HCT116 (cell line): ENCODE results near the gene BORCS5. TPM values are rescaled to one million over a fixed set of nuclear protein-coding genes. Genes with fewer than 3 reads are reported as not detected.

Experiments
- ATAC-seq: fragments of 200-7000 bp; cut with Tn5 transposase; 2 replicates; pipeline ENCODE4 v1.9.1; 2020; ENCODE audit warnings: mild to moderate bottlenecking, moderate library complexity
- BruUV-seq: library from RNA; stranded (reverse); fragments of 400-500 nt; replicated peaks from 2 replicates; lab custom pipeline; 2021; lab: Mats Ljungman, UMichigan
- CTCF ChIA-PET: fragments of 300-600 bp; sonication (Branson Sonifier 250); formaldehyde crosslinking; loops from one replicate; lab custom pipeline; 2021; ENCODE audit warnings: antibody characterized with exemption; lab: Charles Lee
- POLR2A ChIA-PET: fragments of 300-600, 350-600 bp; sonication (Branson Sonifier 250); formaldehyde crosslinking; loops from one replicate; lab custom pipeline; 2021; ENCODE audit warnings: antibody characterized with exemption; lab: Charles Lee
- RAD21 ChIA-PET, 2 experiments: fragments of 300-600 bp; sonication (Branson Sonifier 250); formaldehyde crosslinking; loops; one replicate each; lab custom pipeline; 2023; ENCODE audit warnings: low total read pairs in 2 of 2; ENCODE audit not compliant: uncharacterized antibody in 2 of 2, unreplicated experiment in 2 of 2, low non-redundant PET in 1 of 2; lab: Charles Lee
- DNase-seq: peaks from one replicate; pipeline ENCODE4 v3.0.0-alpha.2; 2010; ENCODE audit warnings: low read depth, low spot score
- H2AFZ ChIP-seq: fragments of 200-600 bp; shearing (Covaris generic), sonication (generic); 2 replicates; pipeline ENCODE4 v1.6.1; 2017; ENCODE audit warnings: low read depth, mixed run types, mixed read lengths, antibody characterized with exemption, low read length; ENCODE audit not compliant: poor library complexity, severe bottlenecking
- H3K27ac ChIP-seq: 2 replicates; pipeline ENCODE4 v1.5.1; 2012; ENCODE audit warnings: low read depth, low read length
- H3K27me3 ChIP-seq: fragments of 200-600 bp; sonication (generic); 2 replicates; pipeline ENCODE4 v1.6.1; 2016; ENCODE audit warnings: mixed run types, low read length, mixed read lengths; ENCODE audit not compliant: insufficient read depth
- H3K36me3 ChIP-seq, 2 experiments: fragments of 200-500 bp in 1 of 2; fragments of 200-600 bp in 1 of 2; sonication (Bioruptor generic) in 1 of 2; sonication (generic) in 1 of 2; 2 replicates each; pipeline versions ENCODE4 v1.5.1 to v1.6.1; 2014 to 2016; ENCODE audit warnings: low read length in 2 of 2, inconsistent platforms in 1 of 2, mixed read lengths in 1 of 2, mixed run types in 1 of 2; ENCODE audit not compliant: insufficient read depth in 2 of 2, control insufficient read depth in 1 of 2
- H3K4me1 ChIP-seq, 2 experiments: fragments of 200-600 bp in 1 of 2; sonication (generic) in 1 of 2; 2 replicates each; pipeline versions ENCODE4 v1.5.1 to v1.6.1; 2012 to 2017; ENCODE audit warnings: low read length in 2 of 2, inconsistent platforms in 1 of 2, mild to moderate bottlenecking in 1 of 2, mixed read lengths in 1 of 2, mixed run types in 1 of 2, moderate library complexity in 1 of 2; ENCODE audit not compliant: insufficient read depth in 2 of 2, control insufficient read depth in 1 of 2
- H3K4me2 ChIP-seq: fragments of 200-600 bp; sonication (generic); 2 replicates; pipeline ENCODE4 v1.6.1; 2017; ENCODE audit warnings: mixed run types, low read length, mixed read lengths
- H3K4me3 ChIP-seq, 2 experiments: fragments of 200-600 bp in 1 of 2; sonication (generic) in 1 of 2; replicated peaks in 1 of 2; 2 replicates each; pipeline ENCODE4 v1.5.1; 2011 to 2016; ENCODE audit warnings: low read length in 2 of 2, control low read depth in 1 of 2, low read depth in 1 of 2, mild to moderate bottlenecking in 1 of 2, mixed read lengths in 1 of 2, mixed run types in 1 of 2
- H3K79me2 ChIP-seq: fragments of 200-600 bp; sonication (generic); 2 replicates; pipeline ENCODE4 v1.6.1; 2017; ENCODE audit warnings: mild to moderate bottlenecking, mixed run types, low read length, moderate library complexity, mixed read lengths; ENCODE audit not compliant: insufficient read depth
- H3K9ac ChIP-seq: fragments of 200-600 bp; sonication (generic); 2 replicates; pipeline ENCODE4 v1.6.1; 2016; ENCODE audit warnings: low read length, mixed read lengths
- H3K9me2 ChIP-seq: fragments of 200-600 bp; sonication (generic), shearing (Covaris generic); 2 replicates; pipeline ENCODE4 v1.6.1; 2017; ENCODE audit warnings: mixed run types, mild to moderate bottlenecking, moderate library complexity; ENCODE audit not compliant: insufficient read depth
- H3K9me3 ChIP-seq, 2 experiments: fragments of 200-500 bp in 1 of 2; fragments of 200-600 bp in 1 of 2; sonication (Bioruptor generic) in 1 of 2; sonication (generic) in 1 of 2; 2 replicates each; pipeline ENCODE4 v1.6.1; 2014 to 2017; ENCODE audit warnings: low read length in 2 of 2, mixed read lengths in 2 of 2, inconsistent platforms in 1 of 2, low read depth in 1 of 2, mild to moderate bottlenecking in 1 of 2, mixed run types in 1 of 2, moderate library complexity in 1 of 2; ENCODE audit not compliant: control insufficient read depth in 1 of 2, insufficient read depth in 1 of 2
- H4K20me1 ChIP-seq: fragments of 200-600 bp; sonication (generic), shearing (Covaris generic); 2 replicates; pipeline ENCODE4 v1.6.1; 2017; ENCODE audit warnings: mixed run types, mild to moderate bottlenecking, moderate library complexity; ENCODE audit not compliant: insufficient read depth
- ATF3 ChIP-seq: IDR thresholded peaks from 2 replicates; pipeline ENCODE4 v1.6.1; 2012
- CEBPB ChIP-seq: IDR thresholded peaks from 2 replicates; pipeline ENCODE4 v1.6.1; 2012; ENCODE audit warnings: low read depth
- EGR1 ChIP-seq: IDR thresholded peaks from 2 replicates; pipeline ENCODE4 v1.6.1; 2012; ENCODE audit warnings: low read depth
- EZH2phosphoT487 ChIP-seq: fragments of 200-600 bp; IDR thresholded peaks from 2 replicates; pipeline ENCODE4 v1.6.1; 2018; ENCODE audit warnings: antibody characterized with exemption, borderline replicate concordance
- FOSL1 ChIP-seq: IDR thresholded peaks from 2 replicates; pipeline ENCODE4 v1.6.1; 2012; ENCODE audit warnings: low read depth
- POLR2AphosphoS5 ChIP-seq: IDR thresholded peaks from 2 replicates; pipeline ENCODE4 v1.6.1; 2011; ENCODE audit warnings: mild to moderate bottlenecking, low read depth, low read length, moderate library complexity
- RAD21 ChIP-seq: IDR thresholded peaks from 2 replicates; pipeline ENCODE4 v1.6.1; 2012; ENCODE audit warnings: low read depth, mild to moderate bottlenecking
- SP1 ChIP-seq: IDR thresholded peaks from 2 replicates; pipeline ENCODE4 v1.6.1; 2012; ENCODE audit warnings: low read depth
- SRF ChIP-seq: IDR thresholded peaks from 2 replicates; pipeline ENCODE4 v1.6.1; 2012; ENCODE audit warnings: low read depth
- TCF7L2 ChIP-seq: IDR thresholded peaks from 2 replicates; pipeline ENCODE4 v1.7.0; 2011; ENCODE audit warnings: borderline replicate concordance, inconsistent platforms; ENCODE audit not compliant: insufficient read depth, insufficient read length; ENCODE audit errors: extremely low read depth
- YY1 ChIP-seq: IDR thresholded peaks from 2 replicates; pipeline ENCODE4 v1.6.1; 2011; ENCODE audit warnings: low read length, low read depth, moderate library complexity, mild to moderate bottlenecking; ENCODE audit not compliant: insufficient replicate concordance; ENCODE audit errors: extremely low read depth
- ZBTB33 ChIP-seq: IDR thresholded peaks from 2 replicates; pipeline ENCODE4 v1.6.1; 2011; ENCODE audit warnings: mild to moderate bottlenecking, low read length, moderate library complexity; ENCODE audit not compliant: insufficient replicate concordance; ENCODE audit errors: extremely low read depth
- intact Hi-C: fragments of 100-400 bp; cut with micrococcal nuclease; formaldehyde crosslinking; loops from 2 replicates; pipeline ENCODE4 v1.10.0; 2022
- total RNA-seq: library from RNA; stranded (reverse); gene quantifications from one replicate; pipeline ENCODE4 v1.2.1, GENCODE V29; 2021; ENCODE audit not compliant: unreplicated experiment
- TF ChIP-seq, protein P1 (sequence below): IDR thresholded peaks from 2 replicates; pipeline ENCODE4 v1.6.1; 2012; ENCODE audit warnings: low read depth

The BORCS5 gene
- total RNA-seq, 1 experiment from 2014 or later = 8.7 TPM

- Histone ChIP-seq H3K9ac (no peak overlapping the region), H4K20me1 (no peaks in the 10 kb centered on the region), H3K9me3 (no peaks in the 10 kb centered on the region), H2AFZ (no peak overlapping the region), H3K9me2 (no peaks in the 10 kb centered on the region), H3K4me2 (no peak overlapping the region), H3K36me3 (no peaks in the 10 kb centered on the region), H3K79me2 (no peaks in the 10 kb centered on the region), H3K27ac (no peak overlapping the region), H3K4me3 (no peak overlapping the region), H3K27me3 (no peaks in the 10 kb centered on the region), H3K4me1 (peaks cover 5 to 12% of the 10 kb centered on the region in 2 experiments)
- CTCF ChIA-PET = no interaction called here
- RAD21 ChIA-PET = no interaction called here
- TF ChIP-seq FOSL1 = no peak
- no peak for TF ChIP-seq ATF3
- TF ChIP-seq EZH2phosphoT487 = no peak
- no peak for TF ChIP-seq ZBTB33
- TF ChIP-seq RAD21 = no peak
- TF ChIP-seq EGR1 = no peak
- no peak for TF ChIP-seq SP1
- TF ChIP-seq CEBPB = no peak
- no peak for TF ChIP-seq TCF7L2
- no peak for TF ChIP-seq POLR2AphosphoS5
- TF ChIP-seq, protein P1, sequence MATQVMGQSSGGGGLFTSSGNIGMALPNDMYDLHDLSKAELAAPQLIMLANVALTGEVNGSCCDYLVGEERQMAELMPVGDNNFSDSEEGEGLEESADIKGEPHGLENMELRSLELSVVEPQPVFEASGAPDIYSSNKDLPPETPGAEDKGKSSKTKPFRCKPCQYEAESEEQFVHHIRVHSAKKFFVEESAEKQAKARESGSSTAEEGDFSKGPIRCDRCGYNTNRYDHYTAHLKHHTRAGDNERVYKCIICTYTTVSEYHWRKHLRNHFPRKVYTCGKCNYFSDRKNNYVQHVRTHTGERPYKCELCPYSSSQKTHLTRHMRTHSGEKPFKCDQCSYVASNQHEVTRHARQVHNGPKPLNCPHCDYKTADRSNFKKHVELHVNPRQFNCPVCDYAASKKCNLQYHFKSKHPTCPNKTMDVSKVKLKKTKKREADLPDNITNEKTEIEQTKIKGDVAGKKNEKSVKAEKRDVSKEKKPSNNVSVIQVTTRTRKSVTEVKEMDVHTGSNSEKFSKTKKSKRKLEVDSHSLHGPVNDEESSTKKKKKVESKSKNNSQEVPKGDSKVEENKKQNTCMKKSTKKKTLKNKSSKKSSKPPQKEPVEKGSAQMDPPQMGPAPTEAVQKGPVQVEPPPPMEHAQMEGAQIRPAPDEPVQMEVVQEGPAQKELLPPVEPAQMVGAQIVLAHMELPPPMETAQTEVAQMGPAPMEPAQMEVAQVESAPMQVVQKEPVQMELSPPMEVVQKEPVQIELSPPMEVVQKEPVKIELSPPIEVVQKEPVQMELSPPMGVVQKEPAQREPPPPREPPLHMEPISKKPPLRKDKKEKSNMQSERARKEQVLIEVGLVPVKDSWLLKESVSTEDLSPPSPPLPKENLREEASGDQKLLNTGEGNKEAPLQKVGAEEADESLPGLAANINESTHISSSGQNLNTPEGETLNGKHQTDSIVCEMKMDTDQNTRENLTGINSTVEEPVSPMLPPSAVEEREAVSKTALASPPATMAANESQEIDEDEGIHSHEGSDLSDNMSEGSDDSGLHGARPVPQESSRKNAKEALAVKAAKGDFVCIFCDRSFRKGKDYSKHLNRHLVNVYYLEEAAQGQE = no peak
- no peak for TF ChIP-seq SRF
- TF ChIP-seq YY1 = no peak
- DNase-seq (no peak), ATAC-seq (no peak)
- intact Hi-C loops = no loop called here
- BruUV-seq = no TSS peak
- POLR2A ChIA-PET = no interaction called here
These were observed 84.5 kb downstream of the BORCS5 start for GRCh38 chr12:12441429-12441807.
